Measurements from ENCODE around the gene PTPRN2.

DNA sequence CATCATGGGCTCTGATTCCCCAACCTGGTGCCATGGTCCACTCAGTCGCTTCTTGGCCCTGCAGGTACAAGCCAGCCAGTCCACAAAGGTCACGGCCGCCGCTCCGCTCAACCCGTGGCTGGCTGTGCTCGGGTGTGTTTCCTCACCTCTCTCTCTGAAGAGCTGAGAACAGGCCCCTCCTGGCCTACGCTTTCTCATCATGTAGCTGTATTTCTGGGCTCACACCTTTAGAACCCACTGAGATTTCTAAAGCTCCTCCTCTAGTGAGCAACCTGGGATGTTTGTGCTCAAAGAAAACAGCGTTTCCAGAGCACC lies 30.2 kb downstream of the PTPRN2 start:
- TF ChIP-seq CTCF (IDR thresholded peaks at IDR 0.05) (no peak), ZFX (IDR thresholded peaks at IDR 0.05; ENCODE audit: borderline replicate concordance) (no peak)
